Measurements from ENCODE around the gene DMRTC2. TPM values are rescaled to one million over a fixed set of nuclear protein-coding genes. Genes with fewer than 3 reads are reported as not detected.

DMRTC2 gene
- total and polyA plus RNA-seq, 9 of the 15 experiments (the other 6 are each of a cell fraction or from before 2014, with no cell fraction given) = 0.03 TPM; not detected in 8

DNA sequence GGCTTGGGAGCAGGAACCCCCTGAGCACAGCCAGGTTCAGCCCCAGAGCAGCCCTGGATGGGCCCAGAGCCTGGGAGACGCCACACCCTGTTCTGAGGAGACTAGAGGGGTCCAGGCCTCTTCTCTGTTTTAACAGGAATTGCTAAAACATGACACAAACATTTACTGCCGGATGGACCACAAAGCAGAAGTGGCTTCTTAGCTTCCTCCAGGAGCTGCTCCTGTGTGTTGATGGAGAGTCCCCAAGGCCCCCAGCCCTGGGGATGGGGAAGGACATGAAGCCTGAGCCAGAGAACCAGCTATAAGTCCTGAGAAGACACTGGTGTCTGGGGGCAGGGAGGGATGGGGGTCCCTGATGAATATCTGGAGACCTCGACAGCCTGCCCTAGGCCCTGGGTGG, 33.8 kb upstream of the DMRTC2 start:
- no peak for ATAC-seq
- intact Hi-C loops (cut with micrococcal nuclease) = no loop called here
- Histone ChIP-seq H3K27ac (ENCODE audit: extremely low read depth, low read depth, low read length) (no peak overlapping the region), H3K4me2 (ENCODE audit: insufficient read depth, low read length) (no peak overlapping the region), H3K4me1 (replicated peaks in 1 of 2; ENCODE audit: control insufficient read depth in 2 of 2, insufficient read depth in 2 of 2, low read length in 2 of 2) (no peaks in the 10 kb centered on the region), H3K79me2 (ENCODE audit: control insufficient read depth, insufficient read depth, low read length) (no peaks in the 10 kb centered on the region), H3K27me3 (ENCODE audit: control insufficient read depth in 2 of 2, insufficient read depth in 2 of 2, low read length in 2 of 2) (peaks cover 3 to 40% of the 10 kb centered on the region in 2 experiments; a peak in 3 of 5 replicates), H3K9ac (ENCODE audit: insufficient read depth in 1 of 2, low read depth in 2 of 2, low read length in 2 of 2) (no peak overlapping the region), H3K4me3 (no peak overlapping the region), H3K9me3 (replicated peaks; ENCODE audit: control insufficient read depth, insufficient read depth, low read depth, low read length) (no peaks in the 10 kb centered on the region), H4K20me1 (replicated peaks; ENCODE audit: control insufficient read depth, insufficient read depth, low read length) (peaks cover 3% of the 10 kb centered on the region; the same call in 1 of the 2 replicates), H3K36me3 (ENCODE audit: control insufficient read depth, insufficient read depth, low read length) (no peaks in the 10 kb centered on the region), H3K9me1 (ENCODE audit: control insufficient read depth, insufficient read depth, low read length) (no peaks in the 10 kb centered on the region), H2AFZ (ENCODE audit: low read depth, low read length) (no peak overlapping the region)
- no peak for TF ChIP-seq ZBTB26 (CRISPR knock-in tag; IDR thresholded peaks at IDR 0.05)
- TF ChIP-seq POLR2AphosphoS5 (IDR thresholded peaks at IDR 0.05; ENCODE audit: control insufficient read depth, insufficient read depth, low read depth, low read length) = no peak
- TF ChIP-seq BCOR (IDR thresholded peaks at IDR 0.05) = no peak
- TF ChIP-seq ZNF583 (CRISPR knock-in tag; IDR thresholded peaks at IDR 0.05) = no peak
- TF ChIP-seq AFF4 (CRISPR knock-in tag; IDR thresholded peaks at IDR 0.05) = no peak
- no peak for TF ChIP-seq ZNF277 (CRISPR knock-in tag; IDR thresholded peaks at IDR 0.05; ENCODE audit: borderline replicate concordance)
- no peak for TF ChIP-seq ZNF282 (CRISPR knock-in tag; IDR thresholded peaks at IDR 0.05)
- TF ChIP-seq SIN3A (IDR thresholded peaks at IDR 0.05; ENCODE audit: borderline replicate concordance in 2 of 2, control insufficient read depth in 1 of 2, low read depth in 2 of 2, low read length in 2 of 2) = no peak
- no peak for TF ChIP-seq POLR2AphosphoS2 (IDR thresholded peaks at IDR 0.05; ENCODE audit: low read length)
- 0% methylated on average over 1 of the region's 3 CpGs for WGBS (ENCODE audit: insufficient coverage, low coverage, missing lambda C conversion rate)
- no TSS peak for BruUV-seq (replicated peaks)
- in situ Hi-C loops (cut with MboI) = no loop called here
- ChIA-PET POLR2A (interaction anchor here (0.6 to 0.7 kb wide), 2 partner anchors 9 to 191 kb away, joined by 3 read pairs; no protein-coding TSS in a partner anchor), CTCF (ENCODE audit: low intra/inter-chr PET ratio) (no interaction called here)
- no peak for DNase-seq (ENCODE audit: extremely low read depth in 1 of 4, low spot score in 3 of 4)
- FAIRE-seq = no peak
